GM23338 (cell line): Measurements from ENCODE around the gene SESN3. TPM values are rescaled to one million over a fixed set of nuclear protein-coding genes. Genes with fewer than 3 reads are reported as not detected.

Source experiments
- ATAC-seq: fragments of 200-7000 bp; cut with Tn5 transposase; 3 replicates; pipeline ENCODE4 v1.9.1; 2020
- DNase-seq: peaks from one replicate; pipeline ENCODE4 v3.0.0-alpha.2; 2015; ENCODE audit warnings: low spot score
- H2AFZ ChIP-seq: fragments of 200-600 bp; sonication (generic); 2 replicates; pipeline ENCODE4 v1.8.0; 2016; ENCODE audit warnings: antibody characterized with exemption, mild to moderate bottlenecking, moderate library complexity
- H3F3A ChIP-seq: fragments of 200-600 bp; sonication (generic); replicated peaks from 2 replicates; pipeline ENCODE4 v1.8.0; 2017; ENCODE audit warnings: antibody characterized with exemption, mixed run types, low read depth
- H3K27ac ChIP-seq: fragments of 200-600 bp; sonication (generic); 2 replicates; pipeline ENCODE4 v1.6.1; 2016; ENCODE audit warnings: low read depth
- H3K27me3 ChIP-seq: fragments of 200-600 bp; sonication (generic); 2 replicates; pipeline ENCODE4 v1.8.0; 2016; ENCODE audit warnings: mild to moderate bottlenecking, mixed run types, moderate library complexity; ENCODE audit not compliant: insufficient read depth
- H3K36me3 ChIP-seq: fragments of 200-600 bp; sonication (generic); 2 replicates; pipeline ENCODE4 v1.8.0; 2016; ENCODE audit warnings: mild to moderate bottlenecking; ENCODE audit not compliant: insufficient read depth
- H3K4me1 ChIP-seq: fragments of 200-600 bp; sonication (generic); 2 replicates; pipeline ENCODE4 v1.8.0; 2016; ENCODE audit warnings: mild to moderate bottlenecking, moderate library complexity; ENCODE audit not compliant: insufficient read depth
- H3K4me2 ChIP-seq: fragments of 200-600 bp; sonication (generic); 2 replicates; pipeline ENCODE4 v1.7.1; 2017; ENCODE audit warnings: mixed run types
- H3K4me3 ChIP-seq: fragments of 200-600 bp; sonication (generic); 2 replicates; pipeline ENCODE4 v1.6.1; 2016; ENCODE audit warnings: mixed run types
- H3K79me2 ChIP-seq: fragments of 200-600 bp; sonication (generic); replicated peaks from 2 replicates; pipeline ENCODE4 v1.8.0; 2017; ENCODE audit warnings: mild to moderate bottlenecking; ENCODE audit not compliant: insufficient read depth
- H3K9me2 ChIP-seq: fragments of 200-600 bp; sonication (generic); 2 replicates; pipeline ENCODE4 v1.8.0; 2017; ENCODE audit not compliant: insufficient read depth
- H4K20me1 ChIP-seq: fragments of 200-600 bp; sonication (generic); replicated peaks from 2 replicates; pipeline ENCODE4 v1.8.0; 2017; ENCODE audit warnings: mild to moderate bottlenecking; ENCODE audit not compliant: insufficient read depth
- H3K27ac Mint-ChIP-seq: 2 replicates; pipeline ENCODE4 v1.8.0; 2020; ENCODE audit warnings: inconsistent platforms, mild to moderate bottlenecking, moderate library complexity, mixed read lengths
- H3K27me3 Mint-ChIP-seq: 3 replicates; pipeline ENCODE4 v1.8.0; 2022; ENCODE audit warnings: low read depth, mild to moderate bottlenecking, moderate library complexity, mixed read lengths, inconsistent platforms; ENCODE audit not compliant: insufficient read depth, poor library complexity
- H3K36me3 Mint-ChIP-seq: 3 replicates; pipeline ENCODE4 v1.8.0; 2021; ENCODE audit warnings: low read depth, mild to moderate bottlenecking, inconsistent platforms, moderate library complexity, mixed read lengths
- H3K4me1 Mint-ChIP-seq: 3 replicates; pipeline ENCODE4 v1.8.0; 2020; ENCODE audit warnings: mild to moderate bottlenecking, inconsistent platforms, mixed read lengths
- H3K4me3 Mint-ChIP-seq: 3 replicates; pipeline ENCODE4 v1.8.0; 2021; ENCODE audit warnings: moderate library complexity, mild to moderate bottlenecking, inconsistent platforms, mixed read lengths
- H3K9me3 Mint-ChIP-seq: 3 replicates; pipeline ENCODE4 v1.8.0; 2020; ENCODE audit warnings: moderate library complexity, mild to moderate bottlenecking, inconsistent platforms, mixed read lengths
- CREB1 ChIP-seq: fragments of 250-450 bp; sonication (Bioruptor Pico); IDR thresholded peaks from 2 replicates; pipeline ENCODE4 v1.5.0; 2020; ENCODE audit warnings: low read depth, mild to moderate bottlenecking, moderate library complexity
- ETS1 ChIP-seq: IDR thresholded peaks from 2 replicates; pipeline ENCODE4 v1.6.1; 2016; ENCODE audit warnings: antibody characterized with exemption
- EZH2 ChIP-seq: fragments of 200-600 bp; sonication (generic); IDR thresholded peaks from one replicate; pipeline ENCODE4 v1.8.0; 2017; ENCODE audit warnings: antibody characterized with exemption, mild to moderate bottlenecking, low read depth; ENCODE audit not compliant: unreplicated experiment
- EZH2phosphoT487 ChIP-seq: fragments of 200-600 bp; sonication (generic); IDR thresholded peaks from one replicate; pipeline ENCODE4 v1.8.1; 2018; ENCODE audit warnings: antibody characterized with exemption; ENCODE audit not compliant: unreplicated experiment
- JUNB ChIP-seq: IDR thresholded peaks from one replicate; pipeline ENCODE4 v1.6.1; 2016; ENCODE audit warnings: antibody characterized with exemption; ENCODE audit not compliant: unreplicated experiment
- NANOG ChIP-seq: IDR thresholded peaks from 2 replicates; pipeline ENCODE4 v1.6.1; 2016; ENCODE audit warnings: antibody characterized with exemption, borderline replicate concordance
- POLR2AphosphoS5 ChIP-seq: IDR thresholded peaks from 2 replicates; pipeline ENCODE4 v1.6.1; 2016; ENCODE audit warnings: antibody characterized with exemption, low read depth
- REST ChIP-seq: IDR thresholded peaks from one replicate; pipeline ENCODE4 v1.6.1; 2018; ENCODE audit warnings: antibody characterized with exemption; ENCODE audit not compliant: unreplicated experiment
- STAT1 ChIP-seq: IDR thresholded peaks from one replicate; pipeline ENCODE4 v1.6.1; 2016; ENCODE audit warnings: antibody characterized with exemption; ENCODE audit not compliant: unreplicated experiment
- ZNF114 ChIP-seq: fragments of 250-450 bp; sonication (Bioruptor Pico); IDR thresholded peaks from 2 replicates; pipeline ENCODE4 v1.5.0; 2020; ENCODE audit warnings: mild to moderate bottlenecking, moderate library complexity
- ZNF331 ChIP-seq: fragments of 250-450 bp; sonication (Bioruptor Pico); IDR thresholded peaks from 2 replicates; pipeline ENCODE4 v1.5.0; 2020; ENCODE audit warnings: low read depth, mild to moderate bottlenecking, moderate library complexity
- ZNF462 ChIP-seq: fragments of 250-450 bp; sonication (Bioruptor Pico); IDR thresholded peaks from 2 replicates; pipeline ENCODE4 v1.5.0; 2020; ENCODE audit warnings: mild to moderate bottlenecking, moderate library complexity
- polyA plus RNA-seq: library from polyadenylated mRNA; unstranded; fragments of >200 nt; fragmentation: Nextera tagmentation; extraction: Ambion mirVana; gene quantifications from 2 replicates; pipeline ENCODE4 v1.2.1, GENCODE V29; 2016
- total RNA-seq: library from RNA; depleted of rRNA; stranded (reverse); fragments of >200 nt; shearing (Covaris generic); gene quantifications from 2 replicates; pipeline ENCODE4 v1.2.3, GENCODE V29; 2014

SESN3 gene
- total and polyA plus RNA-seq, 2 experiments from 2014 or later: 5.5 to 30.5 TPM

- TF ChIP-seq REST (no peak), STAT1 (no peak), ETS1 (no peak), CREB1 (no peak), ZNF331 (CRISPR knock-in tag) (no peak), POLR2AphosphoS5 (no peak), ZNF114 (CRISPR knock-in tag) (no peak), EZH2 (no peak), EZH2phosphoT487 (no peak)
Observed at GRCh38 chr11:95239871-95240649, 9.1 kb upstream of the SESN3 start (continued).

GRCh38 chr11:95232666-95233065 is 1.7 kb upstream of the SESN3 start:
- H3F3A ChIP-seq: no peaks in the 10 kb centered on the region
- H3K27me3 ChIP-seq: peaks cover 31% of the 10 kb centered on the region
- no peaks in the 10 kb centered on the region for H3K36me3 Mint-ChIP-seq
- H4K20me1 ChIP-seq: no peaks in the 10 kb centered on the region
- H3K9me2 ChIP-seq: no peaks in the 10 kb centered on the region
- H3K4me3 ChIP-seq: peak overlapping the region; percentile 52
- H3K27me3 Mint-ChIP-seq: peaks cover 15% of the 10 kb centered on the region
- no peaks in the 10 kb centered on the region; the same call in 2 of the 3 replicates for H3K9me3 Mint-ChIP-seq
- ATAC-seq (no peak), DNase-seq (peak; percentile 29)
- no peak overlapping the region for H2AFZ ChIP-seq
- no peaks in the 10 kb centered on the region for H3K36me3 ChIP-seq
- H3K27ac ChIP-seq: no peak overlapping the region
- H3K79me2 ChIP-seq: peaks cover 24% of the 10 kb centered on the region
- no peak overlapping the region for H3K4me3 Mint-ChIP-seq
- peaks cover 41% of the 10 kb centered on the region for H3K4me1 ChIP-seq
- no peak overlapping the region for H3K27ac Mint-ChIP-seq
- H3K4me1 Mint-ChIP-seq: peaks cover 42% of the 10 kb centered on the region
- peak overlapping the region; percentile 80 for H3K4me2 ChIP-seq
- TF ChIP-seq JUNB (no peak), NANOG (no peak), EZH2 (no peak), ZNF462 (CRISPR knock-in tag) (no peak)
